K562 (cell line): ENCODE data around the gene TXNRD1. TPM values are rescaled to one million over a fixed set of nuclear protein-coding genes. Genes with fewer than 3 reads are reported as not detected.

Experiments
- CBX8 ChIP-seq: fragments of 200-600 bp; sonication (generic); IDR thresholded peaks from 2 replicates; pipeline ENCODE4 v1.6.1; 2012; ENCODE audit warnings: borderline replicate concordance, mixed run types, low read depth, mild to moderate bottlenecking, moderate library complexity, mixed read lengths, low read length, control low read depth, inconsistent platforms; ENCODE audit not compliant: poor library complexity, severe bottlenecking; ENCODE audit errors: extremely low read depth
- CHD2 ChIP-seq: IDR thresholded peaks from 2 replicates; pipeline ENCODE4 v1.6.1; 2011; ENCODE audit warnings: low read depth, low read length
- E2F3 ChIP-seq: fragments of 250-450 bp; sonication (Bioruptor Pico); IDR thresholded peaks from 2 replicates; pipeline ENCODE4 v1.4.0; 2020; ENCODE audit warnings: mild to moderate bottlenecking
- E4F1 ChIP-seq: fragments of 250-450 bp; sonication (Bioruptor Pico); IDR thresholded peaks from 2 replicates; pipeline ENCODE4 v1.5.0; 2021; ENCODE audit warnings: mild to moderate bottlenecking, borderline replicate concordance
- FOXK2 ChIP-seq, 2 experiments: fragments of 450-650 bp; IDR thresholded peaks in 1 of 2; conservative IDR thresholded peaks in 1 of 2; 2 replicates each; pipeline ENCODE4 v1.6.1; 2016; ENCODE audit warnings: low read depth in 2 of 2, mild to moderate bottlenecking in 1 of 2
- GMEB1 ChIP-seq: fragments of 250-450 bp; sonication (Bioruptor Pico); IDR thresholded peaks from 2 replicates; pipeline ENCODE4 v1.4.0; 2020; ENCODE audit warnings: mild to moderate bottlenecking
- HOXB6 ChIP-seq: fragments of 250-450 bp; sonication (Bioruptor Pico); IDR thresholded peaks from 2 replicates; pipeline ENCODE4 v1.5.1; 2022; ENCODE audit warnings: mild to moderate bottlenecking, borderline replicate concordance
- KAT7 ChIP-seq: sonication (generic); formaldehyde crosslinking; IDR thresholded peaks from 2 replicates; pipeline ENCODE4 v1.8.0; 2022; ENCODE audit warnings: missing genetic modification reagents, mild to moderate bottlenecking, borderline replicate concordance
- KDM1A ChIP-seq, 2 experiments: fragments of 450-650 bp; IDR thresholded peaks; 2 replicates each; pipeline ENCODE4 v1.6.1; 2016; ENCODE audit warnings: mild to moderate bottlenecking in 2 of 2
- MBD1 ChIP-seq: fragments of 250-450 bp; sonication (Bioruptor Pico); IDR thresholded peaks from 2 replicates; pipeline ENCODE4 v1.8.0; 2022; ENCODE audit warnings: inconsistent platforms
- MEF2D ChIP-seq: conservative IDR thresholded peaks from 2 replicates; pipeline ENCODE4 v1.6.1; 2016; ENCODE audit warnings: low read depth, missing genetic modification characterization, missing compliant biosample characterization
- RAD21 ChIP-seq, 2 experiments: fragments of 250-450 bp in 1 of 2; fragments of 450-650 bp in 1 of 2; sonication (Bioruptor Pico) in 1 of 2; formaldehyde crosslinking in 1 of 2; IDR thresholded peaks in 1 of 2; conservative IDR thresholded peaks in 1 of 2; 2 replicates each; pipeline versions ENCODE4 v1.4.0 to v1.8.0; 2020 to 2022; ENCODE audit warnings: mild to moderate bottlenecking in 2 of 2, moderate library complexity in 1 of 2
- RBFOX2 ChIP-seq: fragments of 200-400 bp; formaldehyde crosslinking; IDR thresholded peaks from 2 replicates; pipeline ENCODE4 v1.6.1; 2017; ENCODE audit warnings: low read depth, mild to moderate bottlenecking, low read length, moderate library complexity
- SPI1 ChIP-seq: IDR thresholded peaks from 2 replicates; pipeline ENCODE4 v1.6.1; 2011; ENCODE audit warnings: low read depth, low read length, control low read depth, borderline replicate concordance
- TEAD2 ChIP-seq: fragments of 450-650 bp; IDR thresholded peaks from 2 replicates; pipeline ENCODE4 v1.6.1; 2016; ENCODE audit warnings: missing genetic modification characterization, control low read depth, missing compliant biosample characterization
- ZMIZ1 ChIP-seq, 2 experiments: fragments of 150-350 bp in 1 of 2; IDR thresholded peaks; 2 replicates each; pipeline ENCODE4 v1.6.1; 2012 to 2016; ENCODE audit warnings: low read depth in 2 of 2, low read length in 2 of 2, mild to moderate bottlenecking in 1 of 2, moderate library complexity in 1 of 2
- ZNF3 ChIP-seq: fragments of 250-450 bp; sonication (Bioruptor Pico); IDR thresholded peaks from 2 replicates; pipeline ENCODE4 v1.5.0; 2021; ENCODE audit warnings: mild to moderate bottlenecking, moderate library complexity
- polyA plus RNA-seq, 8 experiments: library from polyadenylated mRNA; depleted of rRNA in 4 of 8; stranded (reverse) in 5 of 8; unstranded in 3 of 8; fragments of >200 nt; fragmentation: Nextera tagmentation in 2 of 8; fragmentation: Illumina TruSeq in 1 of 8; extraction: Ambion mirVana in 2 of 8; extraction: Trizol in 1 of 8; gene quantifications; 2 replicates each; pipeline versions ENCODE4 v1.2.1 to v1.2.3, GENCODE V29; 2011 to 2014; ENCODE audit warnings: inconsistent platforms in 1 of 8, missing spikeins in 1 of 8
- total RNA-seq, 7 experiments: library from RNA; depleted of rRNA in 6 of 7; stranded (reverse); fragments of >200 nt in 6 of 7; fragmentation: Illumina TruSeq in 2 of 7; extraction: Trizol in 2 of 7; gene quantifications; 2 replicates each; pipeline versions ENCODE4 v1.2.1 to v1.2.3, GENCODE V29; 2011 to 2021; ENCODE audit warnings: low replicate concordance in 1 of 7

Gene TXNRD1
- total and polyA plus RNA-seq, 9 of the 15 experiments (the other 6 are each of a cell fraction or from before 2014, with no cell fraction given), result 107 to 189 (median 146) TPM

- TF ChIP-seq GMEB1 (peak; percentile 59), E4F1 (CRISPR knock-in tag) (no peak), ZNF3 (CRISPR knock-in tag) (no peak), SPI1 (peak; percentile 67), KDM1A (IDR thresholded peaks at IDR 0.05) (no peak; a peak in 1 of 4 replicates), KAT7 (CRISPR knock-in tag) (peak; percentile 49; the same call in 1 of the 2 replicates), CHD2 (0 out of 2 replicates have a peak, but pooled peaks have one; percentile 12), RAD21 (CRISPR knock-in tag; conservative IDR thresholded peaks at IDR 0.05 in 1 of 2, IDR thresholded peaks at IDR 0.05 in 1 of 2) (peak in 1 of 2 experiments; percentile 35; a peak in 2 of 4 replicates), MBD1 (CRISPR knock-in tag) (no peak), CBX8 (no peak), TEAD2 (tag) (no peak), ZMIZ1 (IDR thresholded peaks at IDR 0.05; ENCODE audit: low read depth in 2 of 2, low read length in 2 of 2) (peak in 1 of 2 experiments; percentile 66; a peak in 2 of 4 replicates), E2F3 (peak; percentile 79; the same call in 1 of the 2 replicates), FOXK2 (conservative IDR thresholded peaks at IDR 0.05 in 1 of 2, IDR thresholded peaks at IDR 0.05 in 1 of 2; ENCODE audit: low read depth in 2 of 2) (peak; percentile 97 to 98), MEF2D (0 out of 2 replicates have a peak, but pooled peaks have one; percentile 21), HOXB6 (CRISPR knock-in tag) (no peak), RBFOX2 (peak; percentile 99)
Measured at GRCh38 chr12:104288635-104289274, 73.2 kb downstream of the TXNRD1 start (continued).
